ENCODE measurements around the gene USP37.
A peak's percentile ranks its signal among the peaks of the same experiment; 100 is the strongest.
"Not testable (repeated sequence)": the region's sequence is repeated elsewhere in the genome, so short reads cannot be mapped to it uniquely, and the experiment has no call there.

USP37 gene

DNA sequence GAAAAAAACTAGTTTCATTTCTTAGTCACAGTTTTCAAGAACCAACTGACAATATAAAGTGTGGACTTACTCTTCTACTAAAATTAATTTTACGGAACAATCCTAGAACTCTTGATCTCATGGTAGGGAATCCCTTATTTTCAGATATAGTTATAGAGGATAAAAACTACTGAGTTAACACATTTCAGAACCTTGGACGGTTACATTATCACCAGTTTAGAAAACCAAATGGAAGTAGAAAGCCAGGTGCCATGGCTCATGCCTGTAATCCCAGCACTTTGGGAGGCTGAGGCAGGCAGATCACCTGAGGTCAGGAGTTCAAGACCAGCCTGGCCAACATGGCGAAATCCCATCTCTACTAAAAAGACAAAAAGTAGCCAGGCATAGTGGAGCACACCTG is 13.9 kb downstream of the USP37 start:
- DNase-seq: not testable (repeated sequence)

DNA sequence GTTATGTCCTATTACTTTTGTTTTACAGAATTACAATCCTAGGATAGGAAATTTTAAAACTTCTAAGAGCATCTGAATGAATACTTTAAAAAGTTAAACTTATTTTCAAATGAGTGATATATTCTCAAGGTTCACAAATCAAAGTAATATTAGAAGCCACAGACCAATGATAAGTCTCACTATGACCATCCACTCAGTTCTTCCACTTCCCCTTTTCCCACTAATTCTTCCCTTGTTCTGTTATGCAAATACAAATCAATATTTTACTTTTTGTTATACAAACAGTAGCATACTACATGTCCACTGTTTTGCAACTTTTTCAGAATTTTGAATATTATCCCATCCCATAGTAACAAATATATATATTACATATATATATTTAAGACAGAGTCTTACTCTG is 20.2 kb downstream of the USP37 start:
- no peak for DNase-seq

DNA sequence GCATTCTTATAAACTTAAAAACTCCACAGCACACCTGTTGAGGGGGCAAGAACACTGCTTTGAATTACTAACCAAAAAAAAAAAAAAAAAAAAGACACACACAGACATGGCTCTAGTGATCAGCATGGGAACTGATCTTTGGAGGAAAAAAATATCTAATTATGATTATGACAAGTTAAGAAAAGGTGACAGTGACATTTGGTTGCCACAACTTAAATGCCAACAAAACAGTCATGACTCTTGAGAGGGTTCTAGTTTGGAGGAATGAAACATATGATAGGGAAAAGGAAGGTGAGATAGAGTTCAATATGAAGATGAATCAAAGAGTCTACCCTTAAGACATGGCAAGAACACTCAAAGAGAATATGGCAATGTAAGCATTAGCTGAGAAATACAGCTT is 20.6 kb downstream of the USP37 start:
- no peak for DNase-seq

DNA sequence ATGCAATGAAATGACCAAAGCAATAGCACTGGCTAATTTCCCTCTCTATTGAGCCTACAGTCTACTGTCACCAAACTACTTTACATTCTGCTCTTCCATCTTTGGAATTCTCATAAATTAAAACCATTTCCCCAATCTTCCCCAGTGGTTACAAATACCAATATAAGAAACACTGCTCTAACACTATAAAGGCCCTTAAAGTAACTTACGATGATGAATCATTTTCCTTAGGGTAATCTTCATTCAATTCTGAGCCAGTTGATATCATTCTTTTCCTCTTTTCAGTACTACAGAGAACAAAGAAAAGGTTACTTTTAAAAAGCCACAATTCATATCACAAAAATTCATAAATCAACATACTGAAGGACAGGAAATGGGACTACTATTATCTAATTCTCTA is 22.1 kb downstream of the USP37 start:
- no peak for DNase-seq

DNA sequence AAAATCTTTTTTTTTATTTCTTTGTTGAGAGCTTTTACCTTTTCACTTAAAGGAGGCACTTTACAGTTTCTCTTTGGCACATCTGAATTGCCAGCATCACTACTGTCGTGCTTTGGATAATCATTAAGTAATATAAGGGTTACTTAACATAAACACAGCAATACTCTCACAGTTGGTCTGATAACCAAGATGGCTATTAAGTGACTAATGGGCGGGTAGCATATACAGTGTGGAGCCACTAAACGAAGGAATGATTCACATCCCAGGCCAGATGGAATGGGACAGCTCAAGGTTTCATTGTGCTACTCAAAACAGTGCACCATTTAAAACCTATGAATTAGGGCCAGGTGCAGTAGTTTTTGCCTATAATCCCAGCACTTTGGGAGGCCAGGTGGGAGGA is 28.1 kb downstream of the USP37 start:
- peak; percentile 26 for DNase-seq

DNA sequence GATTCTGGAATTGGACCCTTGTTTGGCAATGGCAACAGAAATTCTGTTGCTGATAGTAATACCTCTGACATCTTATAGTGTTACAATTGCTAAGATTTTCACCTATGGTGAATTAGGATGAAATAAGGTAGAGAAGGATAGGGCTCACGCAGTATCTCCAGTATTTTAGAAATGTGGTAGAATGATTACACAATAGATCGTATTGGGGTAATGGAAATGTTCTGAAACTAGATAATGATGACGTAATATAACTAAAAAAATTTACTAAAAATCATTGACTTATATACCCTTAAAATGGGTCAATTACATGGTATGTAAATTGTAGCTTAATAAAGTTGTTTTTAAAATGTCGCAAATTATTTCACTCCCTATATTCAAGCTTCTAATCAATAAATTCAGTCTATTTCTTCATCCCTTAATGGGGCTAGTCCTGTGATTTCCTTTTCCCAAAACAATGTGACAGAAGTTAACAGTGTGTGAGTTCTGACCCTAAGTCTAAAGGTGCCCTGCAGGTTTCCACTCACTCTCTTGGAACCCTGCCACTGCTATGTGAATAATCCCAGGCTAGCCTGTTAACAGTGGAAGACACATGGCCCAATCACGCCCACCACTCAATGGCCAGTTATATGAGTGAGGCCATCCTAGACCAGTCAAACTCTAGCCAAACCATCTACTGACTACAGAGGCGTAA is 31.2 kb downstream of the USP37 start:
- peak; percentile 3 for DNase-seq

DNA sequence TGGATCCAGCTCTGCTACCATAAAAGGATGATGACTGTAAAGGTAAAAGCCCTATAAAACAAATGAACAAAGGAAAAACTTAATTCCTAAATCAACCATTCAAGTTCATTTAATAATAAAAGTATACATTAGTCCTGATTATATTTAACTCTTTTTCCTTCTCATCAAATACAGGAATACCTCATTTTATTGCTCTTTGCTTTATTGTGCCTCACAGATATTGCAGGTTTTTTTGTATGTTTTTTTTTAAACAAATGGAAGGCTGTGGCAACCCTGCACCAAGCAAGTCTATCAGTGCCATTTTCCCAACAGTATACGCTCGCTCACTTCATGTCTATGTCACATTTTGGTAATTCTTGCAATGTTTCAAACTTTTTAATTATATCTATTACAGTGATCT is 38.2 kb downstream of the USP37 start:
- no peak for DNase-seq

DNA sequence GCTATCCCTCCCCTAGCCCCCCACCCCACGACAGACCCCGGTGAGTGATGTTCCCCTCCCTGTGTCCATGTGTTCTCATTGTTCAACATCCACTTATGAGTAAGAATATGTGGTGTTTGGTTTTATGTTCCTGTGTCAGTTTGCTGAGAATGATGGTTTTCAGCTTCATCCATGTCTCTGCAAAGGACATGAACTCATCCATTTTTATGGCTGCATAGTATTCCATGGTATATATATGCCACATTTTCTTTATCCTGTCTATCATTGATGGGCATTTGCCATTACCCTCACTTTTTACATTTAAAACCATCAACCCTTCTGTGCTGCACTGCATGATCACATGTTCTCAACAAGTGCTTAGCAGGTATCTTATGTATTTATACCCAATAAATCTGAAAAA is 39.7 kb downstream of the USP37 start:
- not testable (repeated sequence) for DNase-seq

DNA sequence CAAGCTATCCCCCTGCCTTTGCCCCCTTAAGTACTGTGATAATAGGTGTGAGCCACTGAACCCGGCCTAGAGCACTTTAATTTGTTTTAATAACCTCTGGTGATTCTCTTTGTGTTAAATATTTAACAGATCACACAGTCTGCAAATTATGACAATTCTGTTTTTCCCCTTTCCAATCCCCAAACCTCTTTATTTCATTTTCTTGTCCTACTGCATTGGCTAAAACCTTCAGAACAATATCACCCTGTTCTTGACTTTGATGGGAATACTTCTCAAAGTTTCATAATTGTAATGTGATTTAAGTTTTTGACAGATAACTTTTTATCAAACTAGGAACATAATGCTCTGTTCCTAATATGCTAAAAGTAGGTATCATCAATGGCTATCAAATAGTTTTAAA is 44.5 kb downstream of the USP37 start:
- no peak for DNase-seq

DNA sequence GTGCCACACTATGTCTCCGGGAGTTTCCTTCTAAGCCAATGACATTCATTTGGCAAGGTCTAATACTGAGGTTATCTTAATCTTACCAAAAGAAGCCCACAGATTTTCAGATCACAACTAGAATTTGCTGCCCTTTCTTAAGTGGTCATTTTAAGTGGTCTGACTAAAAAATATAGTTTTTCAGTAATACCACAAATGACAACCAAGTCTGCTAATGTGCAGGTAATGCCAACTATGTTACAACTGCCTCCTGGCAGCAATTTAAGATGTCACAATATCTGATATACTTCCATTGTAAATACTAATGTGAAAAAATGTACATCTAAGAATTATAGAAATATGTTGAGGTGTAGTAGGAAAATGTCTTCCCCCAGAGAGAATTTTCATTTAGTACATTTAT is 49.3 kb downstream of the USP37 start:
- DNase-seq: no peak

DNA sequence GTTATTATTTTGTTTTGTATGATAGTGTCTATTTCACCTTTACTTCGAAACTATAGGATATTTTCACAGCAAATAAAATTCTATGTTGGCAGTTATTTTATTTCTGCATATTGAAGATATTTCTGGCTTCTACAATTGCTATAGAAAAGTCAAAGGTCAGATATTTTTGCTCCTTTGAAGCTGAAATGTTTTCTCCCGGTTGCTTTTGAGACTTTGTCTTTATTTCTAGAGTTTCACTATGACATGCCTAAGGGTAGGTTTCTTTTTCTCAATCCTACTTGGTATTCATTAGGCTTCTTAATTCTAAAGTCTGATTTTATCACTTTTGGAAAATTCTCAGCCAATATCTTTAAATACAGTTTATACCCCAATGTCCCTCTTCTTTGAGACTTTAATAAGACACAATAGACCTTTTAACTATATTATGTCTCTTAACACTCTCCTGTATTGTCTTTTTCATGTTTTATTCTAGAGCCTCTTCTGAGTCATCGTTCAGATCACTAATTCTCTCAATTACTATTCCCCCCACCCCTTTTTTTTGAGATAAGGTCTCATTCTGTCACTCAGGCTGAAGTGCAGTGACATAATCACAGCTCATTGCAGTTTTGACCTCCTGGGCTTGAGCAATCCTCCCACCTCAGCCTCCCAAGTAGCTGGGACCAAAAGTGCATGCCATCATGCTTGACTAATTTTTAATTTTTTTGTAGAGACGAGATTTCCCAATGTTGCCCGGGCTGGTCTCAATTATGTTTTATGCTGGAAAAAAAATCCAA is 50.5 kb downstream of the USP37 start:
- DNase-seq: peak; percentile 9

DNA sequence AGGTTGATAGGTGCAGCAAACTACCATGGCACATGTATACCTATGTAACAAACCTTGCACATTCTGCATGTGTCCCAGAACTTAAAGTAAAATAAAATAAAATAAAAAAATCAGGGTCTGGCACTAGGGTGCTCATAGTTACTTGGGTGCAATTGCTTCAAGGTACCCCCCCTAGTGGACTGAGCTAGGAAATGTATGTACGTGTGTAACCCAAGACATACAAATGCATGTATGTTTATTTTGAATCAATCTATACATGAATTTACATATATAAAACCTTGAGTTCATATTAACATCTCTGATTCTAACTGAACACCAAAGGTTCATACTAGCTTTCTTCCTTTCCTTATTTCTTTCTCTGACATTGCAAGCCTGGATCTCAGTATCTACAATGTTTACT is 51.5 kb downstream of the USP37 start:
- DNase-seq: peak; percentile 18

DNA sequence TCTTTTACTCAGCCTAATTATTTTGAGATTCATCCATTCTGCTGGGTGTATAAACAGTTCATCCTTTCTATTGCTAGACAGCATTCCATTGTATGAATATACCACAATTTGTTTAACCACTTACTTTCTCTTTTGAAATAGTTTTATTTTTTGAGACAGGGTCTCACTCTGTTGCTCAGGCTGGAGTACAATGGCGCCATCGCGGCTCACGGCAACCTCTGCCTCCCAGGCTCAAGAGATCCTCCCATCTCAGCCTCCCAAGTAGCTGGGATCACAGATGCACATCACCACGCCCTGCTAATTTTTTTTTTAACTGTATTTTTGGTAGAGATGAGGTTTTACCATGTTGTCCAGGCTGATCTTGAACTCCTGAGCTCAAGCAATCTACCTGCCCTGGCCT is 54.5 kb downstream of the USP37 start:
- no peak for DNase-seq

DNA sequence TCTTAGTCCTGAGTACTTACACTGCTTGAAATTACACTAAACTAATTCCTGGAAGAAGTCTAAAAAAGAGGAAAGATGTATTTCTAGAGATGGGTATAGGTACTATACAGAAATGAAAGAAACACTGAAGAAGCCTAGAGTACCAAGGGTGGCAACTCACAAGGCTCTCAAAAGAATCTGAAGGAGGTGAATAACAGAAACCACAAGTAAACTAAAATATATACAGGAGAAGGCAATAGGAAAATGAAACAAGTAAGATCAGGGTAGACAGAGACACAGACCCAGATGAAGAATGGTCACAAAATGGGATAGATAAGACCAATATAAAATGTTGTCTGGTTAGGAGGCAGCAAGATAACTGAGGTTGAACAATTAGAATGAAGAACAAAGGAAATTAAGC is 59.9 kb downstream of the USP37 start:
- DNase-seq: no peak

DNA sequence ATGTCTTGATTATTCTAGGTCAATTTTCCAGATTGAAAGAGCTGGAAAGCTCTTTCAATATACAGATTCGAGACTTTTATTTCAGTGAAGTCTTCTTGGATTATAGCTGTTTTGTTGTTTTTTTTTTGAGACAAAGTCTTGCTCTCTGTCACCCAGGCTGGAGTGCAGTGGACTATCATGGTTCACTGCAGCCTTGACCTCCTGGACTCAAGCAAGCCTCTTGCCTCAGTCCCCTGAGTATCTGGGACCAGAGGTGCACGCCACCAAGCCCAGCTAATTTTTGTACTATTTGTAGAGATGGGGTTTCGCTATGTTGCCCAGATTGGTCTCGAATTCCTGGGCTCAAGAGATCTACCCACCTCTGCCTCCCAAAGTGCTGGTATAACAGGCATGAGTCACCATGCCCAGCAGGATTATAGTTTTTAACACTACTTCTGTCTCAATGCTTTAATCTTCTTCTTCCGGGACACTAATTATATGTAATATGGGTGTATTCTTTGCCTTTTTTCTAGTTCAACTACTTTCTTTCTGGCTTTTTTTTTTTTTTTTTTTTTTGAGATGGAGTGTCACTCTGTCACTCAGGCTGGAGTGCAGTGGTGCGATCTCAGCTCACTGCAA is 62.3 kb downstream of the USP37 start:
- no peak for DNase-seq

DNA sequence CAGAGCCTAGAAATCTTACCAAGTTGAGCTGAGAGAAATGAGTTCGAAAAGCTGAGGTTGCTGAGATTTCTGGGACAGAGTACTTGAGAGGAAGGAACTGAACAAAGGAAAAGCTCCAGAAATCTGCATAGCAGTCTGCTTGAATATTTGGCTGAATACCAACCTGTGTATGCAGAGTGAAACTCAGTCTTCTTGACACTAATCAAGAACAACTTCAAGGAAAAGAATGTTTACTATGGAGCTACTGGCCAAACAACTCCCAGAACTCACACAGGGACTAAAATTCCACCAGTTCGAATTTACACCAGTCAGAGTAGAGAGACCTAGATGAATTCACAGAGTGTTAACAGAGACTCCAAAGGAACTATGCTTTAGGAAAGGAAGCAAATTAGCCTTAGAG is 66.5 kb downstream of the USP37 start:
- peak; percentile 12 for DNase-seq

DNA sequence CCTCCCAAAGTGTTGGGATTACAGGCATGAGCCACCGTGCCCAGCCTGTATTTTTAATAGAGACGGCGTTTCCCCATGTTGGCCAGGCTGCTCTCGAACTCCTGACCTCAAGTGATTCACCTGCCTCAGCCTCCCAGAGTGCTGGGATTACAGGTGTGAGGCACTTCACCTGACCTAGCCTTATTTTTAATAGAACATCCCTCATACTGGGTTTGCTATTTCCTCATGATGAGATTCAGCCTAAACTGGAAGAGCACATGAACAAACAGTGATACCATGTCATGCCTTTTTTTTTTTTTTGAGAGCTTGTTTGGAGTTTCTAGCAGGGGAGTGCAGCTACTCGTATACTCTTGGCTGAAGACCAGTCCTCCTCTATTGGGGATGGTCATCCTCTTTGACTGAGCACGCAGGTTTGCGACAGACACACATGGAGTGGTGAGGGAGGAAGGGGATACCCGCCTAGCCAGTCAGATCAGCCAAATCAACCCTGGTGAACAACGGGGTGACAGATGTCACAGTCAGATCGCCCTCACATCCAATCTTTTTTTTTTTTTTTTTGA is 67.6 kb downstream of the USP37 start:
- no peak for DNase-seq

DNA sequence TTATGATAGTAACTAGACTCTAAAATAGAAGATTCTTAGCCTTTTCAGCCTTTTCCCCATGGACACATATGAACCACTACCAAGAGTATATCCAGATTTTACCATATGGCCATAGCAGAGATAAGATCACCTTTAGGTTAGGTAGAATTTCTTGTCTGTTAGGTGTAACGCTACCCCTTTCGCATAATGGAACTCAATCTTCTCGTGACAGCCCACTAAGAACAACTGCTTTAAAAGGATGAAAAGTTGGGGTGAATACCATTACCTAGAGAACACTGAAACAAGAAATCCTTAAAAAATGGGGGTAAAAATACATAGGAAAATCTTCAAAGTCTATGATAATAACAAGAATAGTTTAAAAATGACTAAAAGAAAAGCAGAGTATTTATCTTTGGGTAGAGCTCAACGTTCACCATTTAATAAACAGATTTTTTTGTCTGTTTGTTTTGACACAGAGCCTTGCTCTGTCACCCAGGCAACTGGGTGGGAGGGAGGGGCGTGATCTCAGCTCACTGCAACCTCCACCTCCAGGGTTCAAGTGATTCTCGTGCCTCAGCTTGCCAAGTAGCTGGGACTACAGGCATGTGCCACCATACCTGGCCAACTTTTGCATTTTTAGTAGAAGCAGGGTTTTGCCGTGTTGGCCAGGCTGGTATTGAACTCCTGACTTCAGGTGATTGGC is 82.0 kb downstream of the USP37 start:
- no peak for DNase-seq

DNA sequence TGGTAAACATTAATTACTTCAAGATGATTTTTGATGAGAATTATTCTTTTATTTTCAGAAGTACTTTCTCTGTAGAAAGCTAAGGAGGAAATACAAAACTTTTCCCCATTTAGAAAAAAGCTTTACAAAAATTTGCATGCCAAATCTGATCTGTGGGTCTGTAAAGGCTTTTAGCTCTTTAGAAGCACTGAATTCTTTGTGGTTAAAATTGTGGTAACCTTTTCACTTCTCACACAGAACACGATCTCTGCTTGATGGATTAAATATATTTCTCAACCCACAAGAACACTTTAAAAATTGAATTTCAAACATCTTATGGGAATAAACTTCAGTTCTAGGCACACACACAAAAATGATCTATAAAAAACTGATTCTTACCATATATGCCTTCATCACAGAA is 85.5 kb downstream of the USP37 start:
- DNase-seq: no peak

DNA sequence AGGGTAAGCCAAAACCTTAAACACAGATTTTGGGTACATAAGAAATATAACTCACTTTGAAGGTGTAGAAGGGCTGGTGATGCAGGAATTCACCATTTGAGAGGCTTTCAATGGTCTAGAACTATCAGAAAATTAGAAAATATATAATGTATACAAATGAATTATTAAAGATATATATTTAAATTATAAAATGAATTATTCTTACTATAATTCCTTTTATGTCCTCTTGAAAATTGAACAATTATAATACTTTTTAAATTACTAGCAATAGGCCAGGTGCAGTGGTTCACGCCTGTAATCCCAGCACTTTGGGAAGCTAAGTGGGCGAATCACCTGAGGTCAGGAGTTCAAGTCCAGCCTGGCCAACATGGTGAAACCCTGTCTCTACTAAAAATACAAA is 88.6 kb downstream of the USP37 start:
- DNase-seq: no peak

DNA sequence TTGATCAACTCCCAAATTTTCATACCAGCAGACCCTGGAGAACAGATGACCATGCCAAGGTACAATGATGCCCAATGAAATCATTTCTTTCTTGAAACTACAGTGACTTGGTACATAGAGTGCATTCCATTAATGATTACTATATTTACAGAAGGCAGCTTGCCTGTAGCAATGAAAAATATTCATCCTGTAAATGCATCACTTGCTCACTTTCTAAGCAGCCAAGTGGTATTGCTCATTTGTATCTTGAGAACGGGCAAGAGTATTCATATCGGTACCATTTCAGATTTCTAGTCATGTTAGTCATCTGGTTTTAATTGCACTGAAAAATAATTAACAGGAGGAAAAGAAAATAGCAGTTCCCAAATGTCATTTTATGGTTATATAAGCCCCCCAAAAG is 89.6 kb downstream of the USP37 start:
- DNase-seq: no peak

DNA sequence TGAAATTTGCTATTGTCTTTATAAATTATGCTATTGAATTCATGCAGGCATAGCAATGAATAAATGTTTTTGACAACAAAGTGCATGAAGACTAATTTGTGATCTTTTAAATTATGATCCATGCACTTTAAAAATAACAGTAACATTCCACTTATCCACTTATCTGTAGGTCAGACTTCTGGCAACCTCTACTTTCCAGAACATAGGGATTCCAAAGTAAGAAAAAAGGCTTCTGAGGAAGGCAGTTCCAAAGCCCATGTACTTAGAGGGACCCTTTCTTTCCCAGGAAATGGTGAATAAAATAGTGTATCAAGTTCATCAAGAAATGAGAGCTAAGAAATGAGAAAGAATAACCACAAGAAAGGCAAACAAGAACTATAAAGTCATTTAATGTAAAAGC is 90.9 kb downstream of the USP37 start:
- DNase-seq: no peak

DNA sequence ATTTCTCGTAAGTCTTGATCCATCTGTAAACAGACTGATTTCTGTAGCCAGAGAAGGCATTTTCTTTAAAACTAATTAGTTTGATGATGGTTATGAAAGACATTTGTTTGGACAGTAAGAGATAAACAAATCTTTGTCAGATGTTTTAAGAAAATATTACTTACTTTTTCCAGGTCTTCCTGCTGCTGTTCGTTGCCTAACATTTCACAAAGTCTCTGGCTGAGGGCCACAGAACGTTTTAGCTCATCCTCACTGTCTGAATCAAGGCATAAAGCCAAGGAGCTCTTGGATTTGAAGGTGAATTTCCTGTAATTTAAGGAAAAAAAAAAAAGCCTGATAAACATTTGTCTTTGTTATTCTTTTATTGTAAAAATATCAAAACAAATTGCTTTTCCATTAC is 91.5 kb downstream of the USP37 start:
- no peak for DNase-seq
